C4-2B (cell line): ENCODE data around the gene SCN9A.

ENCODE experiments used
- H3K27ac ChIP-seq: fragments of 450-650 bp; 2 replicates; pipeline ENCODE4 v1.5.1; 2017
- ZFX ChIP-seq: fragments of 450-650 bp; IDR thresholded peaks from 2 replicates; pipeline ENCODE4 v1.6.1; 2017
- TF ChIP-seq, protein P1 (sequence below): fragments of 450-650 bp; conservative IDR thresholded peaks from 2 replicates; pipeline ENCODE4 v1.5.1; 2017; ENCODE audit warnings: mild to moderate bottlenecking

The SCN9A gene

DNA sequence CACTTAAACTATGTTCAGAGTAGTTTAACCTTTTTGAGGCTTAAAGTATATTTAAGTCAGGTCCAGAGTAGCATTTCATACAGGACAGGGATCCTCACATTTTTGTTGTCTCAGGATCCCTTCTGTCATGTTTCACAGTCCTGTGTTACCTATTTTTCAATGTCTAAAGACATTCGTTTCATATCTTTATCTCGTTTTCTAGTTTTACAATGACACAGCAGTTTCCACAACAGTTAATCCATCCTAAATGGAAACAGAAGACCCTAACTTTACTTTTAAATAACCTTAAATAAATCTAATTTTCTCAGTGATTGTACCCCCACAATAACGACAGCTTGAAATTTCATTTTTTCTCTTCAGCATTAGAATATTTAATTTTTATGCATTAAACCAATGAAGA, 17.3 kb upstream of the SCN9A start:
- TF ChIP-seq, protein P1, sequence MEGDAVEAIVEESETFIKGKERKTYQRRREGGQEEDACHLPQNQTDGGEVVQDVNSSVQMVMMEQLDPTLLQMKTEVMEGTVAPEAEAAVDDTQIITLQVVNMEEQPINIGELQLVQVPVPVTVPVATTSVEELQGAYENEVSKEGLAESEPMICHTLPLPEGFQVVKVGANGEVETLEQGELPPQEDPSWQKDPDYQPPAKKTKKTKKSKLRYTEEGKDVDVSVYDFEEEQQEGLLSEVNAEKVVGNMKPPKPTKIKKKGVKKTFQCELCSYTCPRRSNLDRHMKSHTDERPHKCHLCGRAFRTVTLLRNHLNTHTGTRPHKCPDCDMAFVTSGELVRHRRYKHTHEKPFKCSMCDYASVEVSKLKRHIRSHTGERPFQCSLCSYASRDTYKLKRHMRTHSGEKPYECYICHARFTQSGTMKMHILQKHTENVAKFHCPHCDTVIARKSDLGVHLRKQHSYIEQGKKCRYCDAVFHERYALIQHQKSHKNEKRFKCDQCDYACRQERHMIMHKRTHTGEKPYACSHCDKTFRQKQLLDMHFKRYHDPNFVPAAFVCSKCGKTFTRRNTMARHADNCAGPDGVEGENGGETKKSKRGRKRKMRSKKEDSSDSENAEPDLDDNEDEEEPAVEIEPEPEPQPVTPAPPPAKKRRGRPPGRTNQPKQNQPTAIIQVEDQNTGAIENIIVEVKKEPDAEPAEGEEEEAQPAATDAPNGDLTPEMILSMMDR, result no peak
- no peak for TF ChIP-seq ZFX
- H3K27ac ChIP-seq, result no peak overlapping the region

DNA sequence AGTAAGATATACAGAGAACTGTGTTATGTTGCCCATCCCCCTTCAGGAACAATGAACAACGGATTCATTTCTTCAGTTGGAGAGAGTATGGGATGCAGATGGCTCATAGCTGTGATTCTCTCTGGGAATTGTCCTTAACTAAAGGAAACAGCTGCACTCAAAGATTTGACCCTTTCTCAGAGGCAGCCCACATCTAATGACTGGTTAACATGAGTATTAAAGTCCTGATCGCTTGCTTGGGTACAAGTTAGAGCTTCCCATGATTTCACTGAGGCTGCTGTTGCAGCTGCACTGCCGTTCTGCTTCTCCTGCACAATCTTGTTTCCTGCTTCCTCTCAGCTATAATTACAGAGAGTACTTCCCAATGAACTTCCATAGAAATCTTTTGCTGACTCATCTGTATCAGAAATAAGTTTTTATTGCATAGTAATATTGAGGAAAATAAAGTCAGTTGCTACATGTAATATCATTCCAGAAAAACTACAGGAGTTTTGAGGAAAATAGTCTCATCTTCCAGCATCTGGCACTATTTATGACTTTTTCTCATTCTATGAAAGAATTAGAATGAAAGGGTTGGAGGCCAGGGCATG, 12.8 kb upstream of the SCN9A start:
- H3K27ac ChIP-seq, result no peak overlapping the region
- TF ChIP-seq, protein P1, result no peak
- TF ChIP-seq ZFX, result no peak

DNA sequence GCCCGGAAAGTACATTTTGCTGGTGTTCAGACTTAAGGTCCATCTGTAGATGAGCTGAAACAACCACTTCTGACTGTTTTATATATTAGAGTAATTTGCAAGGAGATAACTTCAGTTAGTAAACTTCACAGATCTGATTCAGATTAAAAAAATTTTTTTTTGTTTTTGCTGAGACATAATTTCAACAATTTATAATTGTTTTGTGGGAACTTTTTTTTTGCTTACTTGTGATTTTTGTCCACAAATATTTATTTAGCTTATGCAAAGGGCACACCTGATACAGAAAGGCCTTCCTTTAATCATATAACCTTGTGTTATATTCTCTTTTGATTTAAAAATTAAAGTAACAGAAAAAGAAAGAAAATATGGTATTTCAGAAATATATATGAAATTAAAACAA, 9.6 kb upstream of the SCN9A start:
- TF ChIP-seq, protein P1, result no peak
- TF ChIP-seq ZFX, result no peak

DNA sequence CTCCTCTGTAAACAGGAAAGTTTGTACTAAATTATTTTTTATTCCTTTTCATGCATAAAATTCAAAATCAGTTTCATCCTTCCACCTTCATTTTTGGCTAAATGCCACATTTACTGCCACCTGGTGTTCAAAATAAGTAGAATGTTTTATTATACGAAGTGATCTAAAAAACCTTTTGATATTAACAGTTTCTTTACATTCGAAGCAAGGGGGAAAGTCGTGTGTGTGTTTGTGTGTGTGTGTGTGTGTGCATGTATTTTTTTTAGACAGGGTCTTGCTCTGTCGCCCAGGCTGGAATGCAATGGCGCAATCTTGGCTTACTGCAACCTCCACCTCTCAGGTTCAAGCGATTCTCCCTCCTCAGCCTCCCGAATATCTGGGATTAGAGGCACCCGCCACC, 9.0 kb upstream of the SCN9A start:
- H3K27ac ChIP-seq, result no peak overlapping the region
- no peak for TF ChIP-seq ZFX
- TF ChIP-seq, protein P1, result peak; percentile 64

More for the DNA sequence above, 9.6 kb upstream of the SCN9A start:
- no peak overlapping the region for H3K27ac ChIP-seq

DNA sequence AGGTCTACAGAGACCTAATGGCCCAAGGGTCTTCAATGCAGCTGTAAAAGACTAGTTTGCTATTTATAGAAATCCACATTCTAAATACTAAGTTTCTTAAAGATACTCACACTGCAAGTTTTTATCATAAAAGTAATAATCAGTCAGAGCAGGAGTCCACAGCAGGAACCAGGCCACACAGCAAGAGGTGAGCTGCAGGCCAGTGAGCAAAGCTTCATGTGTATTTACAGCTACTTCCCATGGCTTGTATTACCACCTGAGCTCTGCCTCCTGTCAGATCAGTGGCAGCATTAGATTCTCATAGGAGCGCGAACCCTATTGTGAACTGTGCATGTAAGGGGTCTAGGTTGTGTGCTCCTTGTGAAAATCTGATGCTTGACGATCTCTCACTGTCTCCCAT, 6.7 kb upstream of the SCN9A start:
- H3K27ac ChIP-seq, result no peak overlapping the region

DNA sequence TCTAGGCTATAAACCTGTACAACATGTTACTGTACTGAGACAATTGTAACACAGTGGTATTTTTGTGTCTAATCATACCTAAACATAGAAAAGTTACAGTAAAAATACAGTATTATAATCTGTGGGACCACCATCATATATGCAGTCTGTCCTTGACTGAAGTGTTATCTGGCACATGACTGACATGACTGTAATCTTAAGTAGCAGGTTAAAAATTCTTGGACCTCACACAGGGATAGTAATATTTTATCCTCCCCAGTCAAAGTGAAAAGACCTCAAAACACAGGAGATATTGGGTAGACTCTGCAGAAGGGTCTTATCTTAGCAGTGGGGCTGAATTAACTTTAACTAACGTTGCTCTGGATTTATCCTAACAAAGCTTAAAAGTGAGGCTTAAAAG, 4.9 kb upstream of the SCN9A start:
- TF ChIP-seq, protein P1, result no peak
- H3K27ac ChIP-seq, result no peak overlapping the region

More for the DNA sequence above, 6.7 kb upstream of the SCN9A start:
- TF ChIP-seq, protein P1, result no peak
- TF ChIP-seq ZFX, result no peak

DNA sequence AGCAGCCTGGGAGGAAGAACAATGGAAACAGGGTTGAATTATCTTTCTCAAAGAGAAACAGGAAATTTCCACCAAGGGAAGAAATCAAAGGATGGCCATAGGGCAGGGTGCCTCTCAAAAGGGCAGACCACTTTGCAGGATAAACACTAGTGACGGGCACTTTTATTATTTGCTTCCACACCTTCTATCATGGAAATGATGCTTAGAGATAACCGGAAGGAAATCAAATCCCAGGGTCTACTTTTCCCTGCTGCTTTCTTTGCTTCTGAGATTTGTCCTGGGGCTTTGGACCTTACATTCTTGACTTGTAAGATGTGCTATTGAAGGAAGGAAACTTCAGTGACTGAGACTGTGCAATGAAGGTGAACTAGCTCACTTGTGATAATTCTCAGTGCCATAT, 1.1 kb upstream of the SCN9A start:
- TF ChIP-seq, protein P1, result no peak
- TF ChIP-seq ZFX, result no peak
- H3K27ac ChIP-seq, result no peak overlapping the region
